CD4-positive, alpha-beta T cell (primary cell): ENCODE measurements around the gene CEP170. TPM values are rescaled to one million over a fixed set of nuclear protein-coding genes. Genes with fewer than 3 reads are reported as not detected.

Experiments
- ATAC-seq: fragments of 200-7000 bp; cut with Tn5 transposase; one replicate; pipeline ENCODE4 v1.10.0; 2022; ENCODE audit warnings: mild to moderate bottlenecking; ENCODE audit not compliant: poor library complexity
- CTCF ChIA-PET: fragments of 350-600 bp; sonication (Branson Sonifier 250); formaldehyde crosslinking; loops from one replicate; lab custom pipeline; 2021; ENCODE audit warnings: antibody characterized with exemption, inconsistent platforms; lab: Charles Lee
- POLR2A ChIA-PET: fragments of 350-600 bp; sonication (Branson Sonifier 250); formaldehyde crosslinking; loops from one replicate; lab custom pipeline; 2021; ENCODE audit warnings: antibody characterized with exemption, inconsistent platforms; lab: Charles Lee
- DNase-seq, 14 experiments: peaks; one replicate each; pipeline ENCODE4 v3.0.0-alpha.2; 2013 to 2020; ENCODE audit warnings: mixed read lengths in 2 of 14
- H3K27ac ChIP-seq, 2 donors: one replicate each; pipeline versions ENCODE4 v1.5.1 to v1.7.0; 2013; ENCODE audit warnings: low read length in 2 of 2, low read depth in 1 of 2, mild to moderate bottlenecking in 1 of 2
- H3K27me3 ChIP-seq, 2 experiments: 1 replicate in 1 of 2; 2 replicates in 1 of 2; pipeline versions ENCODE4 v1.6.1 to v1.7.0; 2013; ENCODE audit warnings: low read length in 2 of 2, control low read depth in 1 of 2, mild to moderate bottlenecking in 1 of 2, moderate library complexity in 1 of 2; ENCODE audit not compliant: insufficient read depth in 2 of 2, control insufficient read depth in 1 of 2
- H3K36me3 ChIP-seq: one replicate; pipeline ENCODE4 v1.6.1; 2013; ENCODE audit warnings: low read length, control low read depth; ENCODE audit not compliant: insufficient read depth
- H3K4me1 ChIP-seq: one replicate; pipeline ENCODE4 v1.6.1; 2013; ENCODE audit warnings: low read length, control low read depth; ENCODE audit not compliant: insufficient read depth
- H3K4me3 ChIP-seq: one replicate; pipeline ENCODE4 v1.5.1; 2013; ENCODE audit warnings: mild to moderate bottlenecking, low read length, moderate library complexity
- H3K9me3 ChIP-seq, 2 experiments: 1 replicate in 1 of 2; 2 replicates in 1 of 2; pipeline versions ENCODE4 v1.6.1 to v1.7.0; 2013; ENCODE audit warnings: low read length in 2 of 2, mild to moderate bottlenecking in 2 of 2, control low read depth in 1 of 2, moderate library complexity in 1 of 2; ENCODE audit not compliant: control insufficient read depth in 1 of 2, insufficient read depth in 1 of 2
- H3K27ac Mint-ChIP-seq: one replicate; pipeline ENCODE4 v1.8.0; 2020; ENCODE audit warnings: mixed read lengths
- H3K27me3 Mint-ChIP-seq: one replicate; pipeline ENCODE4 v1.8.0; 2021; ENCODE audit warnings: mixed read lengths
- H3K36me3 Mint-ChIP-seq: one replicate; pipeline ENCODE4 v1.8.0; 2021; ENCODE audit warnings: low read depth, mixed read lengths
- H3K4me1 Mint-ChIP-seq: one replicate; pipeline ENCODE4 v1.8.0; 2021; ENCODE audit warnings: low read depth, mixed read lengths
- H3K4me3 Mint-ChIP-seq: one replicate; pipeline ENCODE4 v1.8.0; 2020; ENCODE audit warnings: mild to moderate bottlenecking, mixed read lengths
- H3K9me3 Mint-ChIP-seq: one replicate; pipeline ENCODE4 v1.8.0; 2020; ENCODE audit warnings: mixed read lengths
- intact Hi-C, 2 experiments: fragments of 100-400 bp; cut with DNase I in 1 of 2; cut with micrococcal nuclease in 1 of 2; formaldehyde crosslinking; loops; one replicate each; pipeline versions ENCODE4 v1.15.1 to v1.9.0; 2023 to 2025; cut with DNase I, micrococcal nuclease
- total RNA-seq, 174 experiments: library from RNA in 2 of 174; stranded (reverse) in 2 of 174; gene quantifications; one replicate each; pipeline ENCODE4 v1.2.3 and lab custom pipeline; 2021 to 2026
- TF ChIP-seq, protein P1 (sequence below): fragments of 200-600 bp; IDR thresholded peaks from one replicate; pipeline ENCODE4 v1.8.0; 2022; ENCODE audit warnings: antibody characterized with exemption, mild to moderate bottlenecking

CEP170 gene
- total RNA-seq, 2 experiments from 2014 or later: 34.7 to 38.2 TPM

DNA sequence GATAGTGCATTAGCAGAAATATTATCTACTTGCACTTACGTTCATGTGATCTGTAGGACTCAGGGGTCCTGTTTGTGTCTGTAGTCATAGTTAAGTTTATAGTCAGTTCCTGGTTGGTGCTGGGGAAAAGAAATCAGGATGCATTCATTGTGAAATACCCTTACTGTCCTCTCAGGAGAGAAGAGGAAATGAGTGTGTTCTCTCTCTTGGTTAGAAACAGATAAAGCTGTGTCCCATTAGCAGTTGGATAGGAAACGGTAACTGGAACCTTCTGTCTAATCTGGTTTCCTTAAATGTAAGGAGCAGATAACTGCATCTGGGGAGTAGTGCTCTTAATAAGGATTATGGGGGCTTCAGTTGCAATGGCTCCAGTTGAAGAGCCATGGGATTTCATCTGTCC is 9.6 kb upstream of the CEP170 start:
- DNase-seq (peak in 1 of 14 experiments; percentile 25), ATAC-seq (no peak)
- H3K9me3 Mint-ChIP-seq: no peaks in the 10 kb centered on the region
- H3K4me3 Mint-ChIP-seq: no peak overlapping the region
- no peak overlapping the region for H3K27ac ChIP-seq
- H3K27ac Mint-ChIP-seq: no peak overlapping the region
- ChIA-PET CTCF (no interaction called here), POLR2A (interaction anchor here (0.6 to 1.5 kb wide), 3 partner anchors 9 to 1773 kb away, joined by 3 to 8 read pairs (median 3); partner anchors contain the start of genes CEP170 and SDCCAG8)
- no peaks in the 10 kb centered on the region for H3K36me3 ChIP-seq
- H3K4me1 ChIP-seq: no peaks in the 10 kb centered on the region
- H3K4me1 Mint-ChIP-seq: peaks cover 46% of the 10 kb centered on the region
- no peaks in the 10 kb centered on the region for H3K27me3 ChIP-seq
- TF ChIP-seq, protein P1, sequence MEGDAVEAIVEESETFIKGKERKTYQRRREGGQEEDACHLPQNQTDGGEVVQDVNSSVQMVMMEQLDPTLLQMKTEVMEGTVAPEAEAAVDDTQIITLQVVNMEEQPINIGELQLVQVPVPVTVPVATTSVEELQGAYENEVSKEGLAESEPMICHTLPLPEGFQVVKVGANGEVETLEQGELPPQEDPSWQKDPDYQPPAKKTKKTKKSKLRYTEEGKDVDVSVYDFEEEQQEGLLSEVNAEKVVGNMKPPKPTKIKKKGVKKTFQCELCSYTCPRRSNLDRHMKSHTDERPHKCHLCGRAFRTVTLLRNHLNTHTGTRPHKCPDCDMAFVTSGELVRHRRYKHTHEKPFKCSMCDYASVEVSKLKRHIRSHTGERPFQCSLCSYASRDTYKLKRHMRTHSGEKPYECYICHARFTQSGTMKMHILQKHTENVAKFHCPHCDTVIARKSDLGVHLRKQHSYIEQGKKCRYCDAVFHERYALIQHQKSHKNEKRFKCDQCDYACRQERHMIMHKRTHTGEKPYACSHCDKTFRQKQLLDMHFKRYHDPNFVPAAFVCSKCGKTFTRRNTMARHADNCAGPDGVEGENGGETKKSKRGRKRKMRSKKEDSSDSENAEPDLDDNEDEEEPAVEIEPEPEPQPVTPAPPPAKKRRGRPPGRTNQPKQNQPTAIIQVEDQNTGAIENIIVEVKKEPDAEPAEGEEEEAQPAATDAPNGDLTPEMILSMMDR: no peak
- intact Hi-C loops: loop anchor here in 1 of 2 experiments (5.0 kb wide), 2 partner anchors 32 to 1417 kb away; partner anchors contain the start of gene EXO1
- H3K36me3 Mint-ChIP-seq: peaks cover 22% of the 10 kb centered on the region
- no peaks in the 10 kb centered on the region for H3K27me3 Mint-ChIP-seq
- no peaks in the 10 kb centered on the region for H3K9me3 ChIP-seq
- H3K4me3 ChIP-seq: no peak overlapping the region

DNA sequence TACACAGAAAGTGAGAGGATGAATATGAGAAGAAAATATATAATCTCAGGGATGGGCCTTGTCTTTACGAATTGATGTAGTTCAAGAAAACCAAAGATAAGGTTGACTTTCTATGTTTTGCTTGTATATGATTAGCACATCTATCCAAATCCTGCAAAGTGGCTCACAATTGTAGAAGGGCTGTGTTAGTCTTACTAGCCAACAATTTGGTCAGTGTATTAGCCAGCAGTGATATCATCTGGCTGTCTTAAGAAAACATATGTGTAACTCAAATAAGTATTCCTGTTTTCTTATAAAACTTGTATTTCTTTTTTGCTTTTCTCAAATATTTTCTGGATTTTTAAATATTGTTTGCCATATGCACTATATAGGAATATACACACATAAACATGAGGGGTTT is 6.3 kb upstream of the CEP170 start:
- peaks cover 3% of the 10 kb centered on the region for H3K4me1 ChIP-seq
- ATAC-seq: no peak
- TF ChIP-seq, protein P1: no peak
- no peak overlapping the region for H3K4me3 Mint-ChIP-seq
- POLR2A ChIA-PET: no interaction called here
- H3K27me3 ChIP-seq: no peaks in the 10 kb centered on the region
- CTCF ChIA-PET: no interaction called here
- no peaks in the 10 kb centered on the region for H3K27me3 Mint-ChIP-seq
- H3K4me1 Mint-ChIP-seq: peaks cover 41% of the 10 kb centered on the region
- no peak for DNase-seq
- H3K36me3 Mint-ChIP-seq: peaks cover 11% of the 10 kb centered on the region
- H3K9me3 Mint-ChIP-seq: no peaks in the 10 kb centered on the region
- intact Hi-C loops: loop anchor here in 1 of 2 experiments (5.0 kb wide), 1 partner anchor 1414 kb away; the partner anchor contains the start of gene EXO1
- no peak overlapping the region for H3K27ac ChIP-seq
- H3K4me3 ChIP-seq: no peak overlapping the region
- no peaks in the 10 kb centered on the region for H3K9me3 ChIP-seq
- no peaks in the 10 kb centered on the region for H3K36me3 ChIP-seq
- no peak overlapping the region for H3K27ac Mint-ChIP-seq

DNA sequence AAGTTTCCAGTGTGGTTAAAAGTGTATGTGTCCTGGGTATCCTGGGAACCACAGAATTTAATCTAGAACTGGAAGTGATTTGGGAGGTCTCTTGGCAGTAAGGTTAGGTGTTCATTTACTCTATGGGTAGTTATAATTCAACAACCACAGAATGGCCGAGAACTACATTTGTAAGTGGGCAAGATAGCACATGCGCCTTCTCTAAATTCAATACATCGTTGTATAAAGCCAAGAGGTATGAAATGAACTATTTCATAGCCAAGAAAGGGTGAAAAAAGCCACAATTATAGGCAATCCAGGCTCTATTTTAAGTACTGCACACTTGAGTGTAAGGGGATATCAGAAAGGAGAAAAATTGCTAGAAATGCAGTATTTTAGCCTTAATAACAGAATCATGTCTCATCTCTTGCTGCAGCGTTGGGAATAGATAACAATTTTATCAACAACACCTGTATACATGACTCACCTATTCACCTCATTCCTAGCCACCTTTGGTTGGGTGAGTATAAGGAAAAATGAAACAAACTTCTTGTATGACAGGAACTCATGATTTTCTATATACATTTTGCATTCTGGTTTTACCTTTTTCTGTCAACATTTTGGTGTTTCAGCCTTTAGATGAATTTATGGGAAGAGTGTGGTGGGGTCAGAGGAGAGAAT is 5.3 kb upstream of the CEP170 start:
- H3K4me1 Mint-ChIP-seq: peaks cover 52% of the 10 kb centered on the region
- H3K4me3 ChIP-seq: no peak overlapping the region
- intact Hi-C loops: loop anchor here in 1 of 2 experiments (5.0 kb wide), 1 partner anchor 1413 kb away; the partner anchor contains the start of gene EXO1
- no peaks in the 10 kb centered on the region for H3K27me3 Mint-ChIP-seq
- ATAC-seq (no peak), DNase-seq (no peak)
- ChIA-PET CTCF (no interaction called here), POLR2A (no interaction called here)
- peaks cover 7% of the 10 kb centered on the region for H3K4me1 ChIP-seq
- no peaks in the 10 kb centered on the region for H3K27me3 ChIP-seq
- no peak overlapping the region for H3K27ac Mint-ChIP-seq
- H3K36me3 Mint-ChIP-seq: peaks cover 20% of the 10 kb centered on the region
- no peaks in the 10 kb centered on the region for H3K36me3 ChIP-seq
- H3K4me3 Mint-ChIP-seq: no peak overlapping the region
- H3K9me3 Mint-ChIP-seq: no peaks in the 10 kb centered on the region
- H3K9me3 ChIP-seq: no peaks in the 10 kb centered on the region
- H3K27ac ChIP-seq: no peak overlapping the region
- TF ChIP-seq, protein P1: no peak
